Globus pallidus (tissue), 1 donor: ENCODE data around the gene RPSA.
"Not testable (repeated sequence)": the region's sequence is repeated elsewhere in the genome, so short reads cannot be mapped to it uniquely, and the experiment has no call there.

Source experiments
- DNase-seq: peaks from one replicate; pipeline ENCODE4 v3.0.0-alpha.2; 2015; ENCODE audit warnings: low spot score

RPSA gene

DNA sequence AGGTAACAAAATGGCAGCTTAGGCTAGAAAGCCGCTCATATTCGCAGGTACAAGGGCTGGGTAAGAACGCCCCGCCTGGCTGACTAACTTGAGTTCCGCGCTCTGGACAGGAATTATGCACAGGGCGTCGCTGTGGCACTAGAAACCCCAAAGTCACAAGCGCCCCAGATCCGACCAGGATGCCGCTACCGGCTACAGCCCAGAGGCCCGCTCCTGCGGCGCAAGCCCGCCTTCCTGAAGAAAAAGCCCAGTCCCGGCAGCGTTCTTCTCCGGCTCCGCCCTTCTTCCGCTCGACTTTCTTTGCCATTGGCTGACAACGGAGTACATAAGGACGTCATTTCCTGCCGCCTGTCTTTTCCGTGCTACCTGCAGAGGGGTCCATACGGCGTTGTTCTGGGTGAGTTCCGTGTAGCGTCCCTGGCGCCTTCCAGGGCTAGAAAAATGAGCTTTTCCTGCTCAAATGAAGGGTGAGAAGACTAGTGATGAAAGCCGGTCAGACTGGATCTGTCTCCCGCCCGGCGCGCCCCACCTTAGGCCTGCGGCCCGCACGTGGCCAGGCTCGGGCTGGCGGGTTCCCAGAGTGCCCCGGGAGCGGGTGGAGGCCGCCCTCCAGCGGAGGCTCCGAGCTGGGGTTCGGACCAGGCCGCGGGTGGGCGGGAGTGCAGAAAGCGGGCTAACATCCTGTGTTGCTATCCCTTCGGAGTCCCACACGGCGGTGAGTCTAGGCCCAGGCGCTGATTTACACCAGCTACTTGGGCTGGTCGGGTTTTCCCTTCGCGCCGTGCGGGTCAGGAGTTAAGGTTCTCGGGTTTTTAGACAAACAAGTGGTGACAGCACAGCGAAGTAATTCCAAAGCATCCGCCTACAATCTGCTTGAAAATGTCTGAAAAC is at the start of gene RPSA:
Gene RPSA (plus strand): TSS at position 353 of the 891 bp plus-strand sequence. CDS start 934 bp downstream, outside the sequence.
- DNase-seq = peak; percentile 97

DNA sequence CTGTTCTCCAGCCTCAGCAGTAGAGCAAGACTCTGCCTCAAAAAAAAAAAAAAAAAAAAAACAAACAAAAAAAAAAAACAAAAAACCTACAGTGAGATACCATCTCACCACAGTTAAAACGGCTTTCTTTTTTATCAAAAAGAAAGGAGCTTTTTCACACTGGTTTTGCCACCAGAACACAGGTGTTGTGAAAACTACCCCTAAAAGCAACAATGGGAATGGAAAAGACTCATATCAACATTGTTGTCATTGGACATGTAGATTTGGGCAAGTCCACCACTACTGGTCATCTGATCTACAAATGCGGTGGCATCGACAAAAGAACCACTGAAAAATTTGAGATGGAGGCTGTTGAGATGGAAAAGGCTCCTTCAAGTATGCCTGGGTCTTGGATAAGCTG is 48.2 kb upstream of the RPSA start:
- DNase-seq = no peak

DNA sequence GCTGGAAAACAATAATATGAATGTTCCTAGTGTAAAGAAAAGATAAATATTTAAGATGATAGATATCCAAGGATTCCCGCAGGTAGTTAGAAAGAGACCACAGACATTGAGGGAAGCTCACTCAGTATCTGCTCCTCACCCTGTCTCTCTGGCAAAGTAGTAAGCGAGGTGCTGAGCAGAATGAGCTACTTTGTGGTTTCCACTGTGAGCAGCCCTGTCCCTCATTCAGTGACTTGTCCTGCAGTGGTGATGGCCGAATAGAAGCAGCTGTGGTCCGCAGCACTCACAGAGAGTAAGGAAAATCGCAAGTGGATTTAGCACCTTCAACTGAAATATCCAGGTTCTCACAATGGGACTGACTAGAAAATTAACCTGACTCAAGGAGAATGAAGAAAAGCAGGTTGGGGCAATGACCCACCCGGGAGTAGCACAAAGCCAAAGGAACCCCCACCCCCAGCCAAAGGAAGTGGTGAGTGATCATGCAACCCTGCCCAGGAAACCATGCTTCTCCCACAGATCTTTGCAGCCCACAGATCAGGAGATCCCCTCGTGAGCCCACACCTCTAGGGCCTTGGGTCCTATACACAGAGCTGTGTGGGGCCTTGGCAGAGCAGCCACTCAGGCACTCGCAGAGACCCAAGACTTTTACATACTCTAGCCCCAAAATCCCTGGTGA is 45.1 kb upstream of the RPSA start:
- no peak for DNase-seq

DNA sequence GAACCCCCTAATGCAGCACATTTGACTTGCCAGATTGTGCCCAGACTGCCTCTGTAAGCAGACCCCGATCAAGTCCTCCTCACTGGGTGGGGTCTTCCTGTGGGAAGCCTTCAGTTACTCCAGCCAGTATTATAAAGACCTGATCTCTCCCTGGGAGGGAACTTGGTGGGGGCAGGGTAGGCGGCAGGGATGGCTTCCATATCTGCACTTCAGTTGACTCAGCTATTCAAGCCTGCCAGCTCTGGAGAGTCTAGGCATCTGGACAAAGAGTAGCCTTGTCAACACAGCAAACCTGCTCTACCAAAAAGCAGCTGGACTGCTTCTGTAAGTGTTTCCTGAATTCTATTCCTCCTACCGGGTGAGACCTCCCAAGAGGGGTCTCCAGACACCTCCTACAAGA is 44.3 kb upstream of the RPSA start:
- no peak for DNase-seq

DNA sequence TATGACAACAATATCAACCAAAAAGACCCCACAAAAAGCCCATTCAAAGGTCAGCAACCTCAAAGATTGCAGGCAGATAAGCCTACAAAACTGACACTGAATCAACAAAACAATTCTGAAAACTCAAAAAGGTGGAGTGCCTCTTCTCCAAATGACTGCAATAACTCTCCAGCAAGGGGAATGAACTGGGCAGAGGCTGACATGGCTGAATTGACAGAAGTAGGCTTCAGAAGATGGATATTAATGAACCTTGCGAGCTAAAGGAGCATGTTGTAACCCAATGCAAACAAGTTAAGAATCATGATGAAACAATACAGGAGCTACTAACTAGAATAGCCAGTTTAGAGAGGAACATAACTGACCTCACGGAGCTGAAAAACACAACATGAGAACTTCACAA is 43.7 kb upstream of the RPSA start:
- DNase-seq = no peak

DNA sequence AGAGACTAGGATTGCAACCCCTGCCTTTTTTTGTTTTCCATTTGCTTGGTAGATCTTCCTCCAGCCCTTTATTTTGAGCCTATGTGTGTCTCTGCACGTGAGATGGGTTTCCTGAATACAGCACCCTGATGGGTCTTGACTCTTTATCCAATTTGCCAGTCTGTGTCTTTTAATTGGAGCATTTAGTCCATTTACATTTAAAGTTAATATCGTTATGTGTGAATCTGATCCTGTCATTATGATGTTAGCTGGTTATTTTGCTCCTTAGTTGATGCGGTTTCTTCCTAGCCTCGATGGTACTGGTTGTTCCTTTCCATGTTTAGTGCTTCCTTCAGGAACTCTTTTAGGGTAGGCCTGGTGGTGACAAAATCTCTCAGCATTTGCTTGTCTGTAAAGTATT is 36.1 kb upstream of the RPSA start:
- DNase-seq = not testable (repeated sequence)

DNA sequence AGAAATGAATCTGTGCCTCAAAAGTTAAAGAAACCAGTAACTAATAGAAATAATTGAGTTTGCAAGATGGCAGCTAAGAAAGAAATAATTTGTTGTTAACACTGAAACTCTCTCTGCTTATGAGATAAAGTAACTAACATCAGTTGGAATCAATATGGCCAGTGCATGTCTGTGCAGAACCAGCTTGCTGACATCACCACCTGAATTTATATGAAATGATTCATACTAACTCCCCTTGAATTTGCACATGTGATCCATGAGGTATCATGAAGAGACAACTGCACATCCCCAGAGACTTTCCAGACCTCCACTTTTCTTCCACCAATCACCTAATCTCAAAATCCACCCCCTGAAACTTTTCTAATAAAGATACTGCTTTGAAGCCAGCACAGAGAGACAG is 33.7 kb upstream of the RPSA start:
- DNase-seq = no peak

DNA sequence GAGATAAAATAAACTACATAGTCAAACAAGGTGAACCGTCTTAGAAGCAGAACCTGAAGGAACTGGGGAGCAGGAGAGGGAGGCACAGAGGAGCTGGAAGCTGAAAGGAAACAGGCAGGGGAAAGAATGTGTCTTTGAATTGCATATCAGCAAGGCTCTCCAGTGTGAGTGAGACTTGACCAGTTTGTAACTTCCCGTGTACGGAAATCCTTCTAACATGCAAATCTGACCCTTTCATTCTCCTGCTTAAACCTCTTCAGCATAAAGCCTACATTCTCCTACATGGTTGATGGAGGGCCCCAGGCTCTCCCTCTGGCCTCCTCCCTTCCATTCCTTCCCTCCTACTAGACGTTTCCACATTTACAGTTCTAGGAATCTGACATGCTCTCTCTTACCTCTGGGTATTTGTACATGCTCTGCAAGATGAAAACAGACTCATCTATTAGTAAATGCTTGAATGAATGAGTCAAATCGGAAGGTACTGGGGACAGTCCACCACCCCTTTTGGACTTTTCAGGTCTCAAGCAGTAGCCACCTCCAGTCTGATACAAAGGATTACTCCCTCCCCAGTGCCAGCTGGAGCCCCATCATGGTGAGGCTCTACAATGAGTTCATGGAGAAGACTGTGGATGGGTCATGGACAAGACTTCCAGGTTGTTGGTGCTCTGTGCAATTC is 29.4 kb upstream of the RPSA start:
- DNase-seq = no peak

DNA sequence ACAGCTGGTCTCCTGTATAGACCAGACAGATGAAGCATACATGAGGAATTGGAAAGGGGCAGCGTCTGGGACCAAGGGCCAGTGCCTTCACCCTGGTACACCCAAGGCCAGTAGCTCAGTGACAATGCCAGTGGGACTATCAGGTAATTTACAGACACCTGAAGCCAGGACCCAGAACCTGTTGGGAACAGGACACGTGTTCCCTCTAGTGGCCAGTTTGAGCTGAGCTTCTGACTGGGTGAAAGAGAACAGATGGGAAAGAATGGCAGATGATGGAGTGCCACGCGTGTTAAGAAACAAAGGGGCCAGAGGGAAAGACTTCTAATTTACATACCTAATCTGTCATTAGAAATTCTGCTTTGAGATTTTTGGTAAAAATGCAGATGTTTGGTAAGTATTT is 28.4 kb upstream of the RPSA start:
- no peak for DNase-seq

DNA sequence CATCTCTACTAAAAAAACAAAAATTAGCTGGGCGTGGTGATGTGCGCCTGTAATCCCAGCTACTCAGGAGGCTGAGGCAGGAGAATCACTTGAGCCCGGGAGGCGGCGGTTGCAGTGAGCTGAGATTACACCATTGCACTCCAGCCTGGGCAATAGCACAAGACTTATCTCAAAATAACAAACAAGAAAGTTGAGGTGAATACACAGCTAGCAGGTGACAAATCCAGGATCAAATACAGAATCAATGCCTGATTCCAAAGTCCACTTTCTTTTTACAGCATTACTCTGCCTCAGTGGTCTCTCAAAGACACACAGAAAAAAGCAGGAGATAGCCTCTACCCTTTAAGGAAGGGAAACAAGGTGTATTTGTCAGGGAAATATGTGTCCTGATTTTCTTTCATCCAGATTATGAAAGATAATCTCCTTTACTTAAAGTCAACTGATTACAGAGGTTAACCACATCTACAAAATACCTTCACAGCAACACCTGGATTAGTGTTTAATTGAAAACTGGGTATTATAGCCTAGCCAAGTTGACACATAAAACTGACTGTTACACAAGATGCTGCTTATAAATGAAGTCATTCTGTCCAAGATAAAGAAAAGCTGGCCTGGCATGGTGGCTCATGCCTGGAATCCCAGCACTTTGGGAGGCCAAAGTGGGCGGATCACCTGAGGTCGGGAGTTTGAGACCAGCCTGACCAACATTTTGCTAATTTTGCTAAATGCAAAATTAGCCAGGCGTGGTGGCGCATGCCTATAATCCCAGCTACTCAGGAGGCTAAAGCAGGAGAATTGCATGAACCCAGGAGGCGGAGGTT is 27.4 kb upstream of the RPSA start:
- no peak for DNase-seq

DNA sequence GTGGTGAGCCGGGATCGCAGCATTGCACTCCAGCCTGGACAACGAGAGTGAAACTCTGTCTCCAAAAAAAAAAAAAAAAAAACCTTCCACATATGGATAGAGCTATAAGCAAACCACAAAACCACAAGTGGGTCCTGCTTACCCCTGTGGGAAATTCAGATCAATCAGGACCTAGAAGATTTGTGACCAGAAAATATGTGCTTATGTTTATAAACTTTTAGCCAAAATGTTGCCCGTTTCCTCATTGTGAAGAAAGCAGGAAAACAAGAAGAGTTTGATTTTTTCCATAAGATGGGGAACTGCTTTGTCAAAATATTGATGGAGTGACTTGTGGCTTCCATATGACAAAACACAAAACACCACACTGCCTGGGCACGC is 26.8 kb upstream of the RPSA start:
- DNase-seq = no peak

DNA sequence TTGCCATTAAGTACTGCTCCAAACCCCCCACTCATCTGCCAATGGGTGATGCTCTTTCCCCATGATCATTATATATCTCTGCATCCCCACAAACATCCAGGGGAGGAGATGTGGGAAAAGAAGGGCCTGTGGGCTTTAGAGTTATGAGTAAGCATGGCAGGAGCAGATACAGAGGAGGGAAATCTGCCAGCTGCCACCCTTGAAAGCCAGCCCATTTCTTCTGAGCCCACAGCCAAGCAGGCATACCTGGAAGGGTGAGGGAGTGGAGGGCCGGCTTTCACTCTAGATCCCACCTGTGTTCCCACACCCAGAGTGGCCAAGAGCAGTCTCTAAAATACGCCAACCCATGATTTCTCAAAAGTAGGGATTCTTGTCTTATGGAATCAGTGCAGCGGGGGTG is 25.1 kb upstream of the RPSA start:
- DNase-seq = no peak

DNA sequence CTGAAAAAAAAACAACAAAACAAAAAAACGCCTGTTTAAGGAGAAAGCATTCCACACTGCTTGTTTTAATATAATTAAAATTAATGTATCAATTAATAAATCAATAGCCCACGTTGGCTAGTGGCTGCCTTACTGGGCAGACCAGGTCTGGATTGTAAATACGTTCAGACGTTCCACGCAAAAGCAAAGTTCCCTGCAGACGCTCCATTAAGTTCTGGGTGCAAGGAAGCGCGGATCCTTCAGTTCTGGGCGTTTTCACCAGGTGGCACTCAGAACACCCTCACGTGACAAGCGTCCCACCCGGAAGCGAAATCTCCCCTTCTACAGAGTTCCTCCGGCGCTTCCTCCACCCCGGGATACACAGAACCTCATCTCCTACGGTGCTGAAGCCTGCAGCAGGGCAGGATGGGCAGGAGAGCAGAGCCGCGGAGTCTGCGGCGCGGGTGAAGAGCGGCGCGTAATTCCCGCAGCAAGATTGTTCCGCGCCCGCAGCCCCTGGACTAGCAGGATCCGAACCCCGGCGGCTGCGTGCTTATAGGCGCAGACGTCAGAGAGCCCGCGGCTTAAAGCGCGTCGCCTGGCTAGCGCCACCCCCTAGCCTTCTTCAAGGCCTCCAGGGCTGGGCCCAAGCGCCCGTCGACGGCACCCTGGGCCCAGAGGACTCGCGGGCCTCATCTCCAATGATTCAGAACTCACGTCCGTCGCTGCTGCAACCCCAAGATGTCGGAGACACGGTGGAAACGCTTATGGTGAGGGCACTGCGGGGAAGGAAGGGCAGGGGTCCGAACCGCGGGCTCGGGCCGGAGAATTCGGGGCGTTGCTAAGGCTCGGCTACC is 23.3 kb upstream of the RPSA start, which contains the start of gene SLC25A38:
Gene SLC25A38 (plus strand): TSS at position 326 of the 836 bp plus-strand sequence. CDS start 355 bp downstream, at position 681.
- peak; percentile 71 for DNase-seq

DNA sequence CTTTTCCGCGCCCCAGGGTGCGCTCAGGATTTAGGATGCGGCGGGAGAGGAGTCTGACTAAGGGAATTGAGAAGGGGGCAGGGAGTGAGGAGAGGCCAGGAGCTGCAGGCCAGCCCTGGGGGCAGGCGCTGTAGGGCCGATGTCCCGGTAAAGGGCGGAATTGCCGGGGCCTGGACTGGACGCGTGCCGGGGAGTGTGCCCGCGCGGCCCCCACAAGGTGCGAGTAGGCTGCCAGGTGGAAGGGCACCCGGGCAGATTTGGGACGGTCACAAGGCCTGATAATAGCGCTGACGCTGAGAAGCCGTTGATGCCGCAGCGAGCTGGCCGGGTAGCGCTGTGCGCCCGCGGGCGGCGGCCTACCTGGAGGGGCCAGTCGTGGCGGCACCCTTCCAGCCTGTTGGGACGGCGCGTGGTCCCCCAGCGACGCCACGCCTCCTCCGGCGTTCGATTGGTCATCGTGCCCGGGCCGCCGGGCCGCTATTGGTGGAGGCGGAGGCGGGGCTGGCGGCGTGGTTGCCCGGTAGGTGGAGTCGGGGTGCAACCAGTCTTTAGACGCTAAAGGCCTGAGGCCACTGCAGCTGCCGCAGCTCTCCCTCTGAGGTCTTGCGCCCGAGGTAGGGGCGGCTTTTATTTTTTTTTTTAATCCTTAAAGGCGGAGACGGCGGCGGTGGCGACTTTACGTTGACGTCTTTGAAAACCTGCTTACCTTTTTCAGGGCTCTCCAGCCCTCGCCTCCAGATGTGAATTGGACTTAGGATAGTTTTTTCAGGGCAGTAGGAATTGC is 22.4 kb upstream of the RPSA start:
- peak; percentile 93 for DNase-seq

DNA sequence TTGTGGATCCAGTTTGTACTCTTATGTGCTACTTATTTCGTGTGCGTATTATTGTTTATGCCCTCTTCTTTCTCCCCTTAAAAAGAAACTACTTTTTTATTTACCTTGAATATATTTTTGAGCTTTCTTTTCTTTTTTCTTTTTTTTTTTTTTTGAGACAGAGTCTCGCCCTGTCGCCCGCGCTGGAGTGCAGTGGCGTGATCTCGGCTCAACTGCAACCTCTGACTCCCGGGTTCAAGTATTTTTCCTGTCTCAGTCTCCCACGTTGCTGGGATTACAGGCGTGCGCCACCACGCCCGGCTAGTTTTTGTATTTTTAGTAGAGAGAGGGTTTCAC is 21.9 kb upstream of the RPSA start:
- DNase-seq = no peak

DNA sequence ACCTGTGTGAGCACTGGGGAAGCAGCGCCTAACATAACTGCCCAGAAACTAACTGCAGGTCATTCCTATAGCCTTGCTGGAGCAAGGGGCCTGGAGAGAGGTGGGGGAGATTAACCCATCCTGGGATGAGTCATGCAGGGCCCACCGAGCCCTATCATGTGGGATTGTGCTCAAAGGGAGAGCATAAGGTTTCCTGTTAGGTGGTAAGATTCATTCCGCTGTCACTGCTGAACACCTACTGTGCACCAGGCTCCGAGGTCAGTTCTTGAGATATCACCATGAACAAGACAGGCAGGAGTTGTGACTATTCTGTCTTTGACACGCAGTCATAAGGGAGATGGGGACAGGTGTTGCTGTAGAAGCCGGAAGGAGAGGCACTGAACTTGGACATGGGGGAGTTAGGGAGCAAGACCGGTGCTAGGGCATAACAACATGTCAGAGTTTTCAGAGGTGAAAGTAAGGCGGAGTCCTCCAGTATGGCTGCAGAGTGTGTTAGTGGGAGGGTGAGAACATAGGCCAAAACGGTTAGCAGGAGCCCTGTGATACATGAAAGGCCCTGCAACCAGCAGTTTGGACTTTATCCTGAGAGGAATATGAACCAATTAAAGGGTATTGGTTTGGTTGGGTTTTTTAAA is 20.9 kb upstream of the RPSA start:
- no peak for DNase-seq

DNA sequence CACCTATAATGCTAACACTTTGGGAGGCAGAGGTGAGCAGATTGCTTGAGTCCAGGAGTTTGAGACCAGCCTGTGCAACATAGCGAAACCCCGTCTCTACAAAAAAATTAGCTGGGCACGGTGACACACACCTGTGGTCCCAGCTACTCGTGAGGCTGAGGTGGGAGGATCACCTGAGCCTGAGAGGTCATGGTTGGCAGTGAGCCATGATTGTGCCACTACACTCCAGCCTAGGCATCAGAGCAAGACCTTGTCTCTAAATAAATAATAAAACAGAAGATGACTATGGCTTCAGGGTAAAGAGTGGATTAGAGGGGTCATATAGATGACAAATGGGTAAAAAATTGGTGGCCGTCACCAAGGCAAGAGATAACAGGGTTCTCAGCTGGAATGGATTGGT is 20.2 kb upstream of the RPSA start:
- DNase-seq = no peak

DNA sequence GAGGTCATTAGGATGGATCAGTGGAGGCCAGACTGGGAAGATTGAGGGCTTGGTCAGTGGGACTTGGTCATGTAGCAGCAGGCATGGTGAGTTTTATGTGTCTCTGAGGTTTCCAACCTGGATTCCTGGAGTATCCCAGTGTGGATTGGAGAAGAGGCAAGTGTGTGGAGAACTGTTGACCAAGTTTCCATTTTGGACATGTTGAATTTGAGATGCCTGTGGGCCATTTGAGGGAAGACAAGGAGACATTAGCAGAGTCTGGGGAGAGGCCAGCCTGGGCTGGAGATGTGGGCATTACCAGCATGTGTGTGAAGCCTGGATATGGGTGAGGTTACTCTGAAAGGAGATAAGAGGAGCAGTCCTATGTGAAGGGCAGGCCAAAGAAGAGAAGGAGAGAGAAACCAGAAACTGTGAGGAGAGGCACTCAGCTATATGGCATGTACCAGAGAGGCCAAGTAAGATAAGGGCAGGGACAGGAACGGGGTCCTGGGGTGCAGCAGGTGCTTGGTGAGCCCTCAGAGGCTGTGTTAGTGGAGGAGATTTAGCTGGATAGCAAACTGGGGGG is 19.0 kb upstream of the RPSA start:
- DNase-seq = no peak

DNA sequence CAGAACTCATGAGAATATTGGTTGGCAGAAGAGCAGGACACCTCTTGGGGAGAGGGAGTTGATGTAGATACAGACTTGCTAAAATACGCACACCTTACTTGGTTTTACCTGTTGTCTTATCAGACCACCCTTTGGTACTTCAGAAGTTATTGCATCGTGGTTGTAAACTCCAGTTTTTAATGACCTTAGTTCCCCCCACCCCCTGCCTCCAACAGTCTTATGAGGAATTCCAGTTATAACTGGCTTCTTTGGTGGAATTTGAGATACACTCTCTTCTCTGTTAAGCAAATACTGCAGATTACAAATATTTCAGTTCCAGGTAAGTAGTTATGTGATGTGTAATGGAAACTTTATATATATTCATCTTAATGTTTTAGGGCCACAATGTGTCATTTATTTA is 18.4 kb upstream of the RPSA start:
- DNase-seq = no peak
